AG04450 (cell line): ENCODE data around the gene RRP8. TPM values are rescaled to one million over a fixed set of nuclear protein-coding genes. Genes with fewer than 3 reads are reported as not detected.

ENCODE experiments used
- CTCF ChIA-PET: fragments of 300-600, 350-600 bp; formaldehyde crosslinking; extraction: SDS; loops from one replicate; lab custom pipeline; 2022; ENCODE audit warnings: antibody characterized with exemption, inconsistent platforms; lab: Charles Lee
- POLR2A ChIA-PET: fragments of 350-600 bp; formaldehyde crosslinking; extraction: SDS; loops from one replicate; lab custom pipeline; 2021; ENCODE audit warnings: antibody characterized with exemption, inconsistent platforms; lab: Yijun Ruan, JAX
- DNase-seq: peaks from one replicate; pipeline ENCODE4 v3.0.0-alpha.2; 2011; ENCODE audit warnings: low read depth, low spot score
- H3K27ac ChIP-seq: one replicate; pipeline ENCODE4 v1.5.1; 2012; ENCODE audit warnings: low read depth, low read length, control low read depth
- H3K27me3 ChIP-seq: one replicate; pipeline ENCODE4 v1.6.0; 2012; ENCODE audit warnings: low read length; ENCODE audit not compliant: control insufficient read depth, insufficient read depth
- H3K4me3 ChIP-seq: 2 replicates; pipeline ENCODE4 v1.5.1; 2011; ENCODE audit warnings: mild to moderate bottlenecking, low read depth, low read length, control low read depth
- H3K9me3 ChIP-seq: 2 replicates; pipeline ENCODE4 v1.5.1; 2012; ENCODE audit warnings: low read length; ENCODE audit not compliant: control insufficient read depth, insufficient read depth
- CTCF ChIP-seq: IDR thresholded peaks from 2 replicates; pipeline ENCODE4 v1.5.1; 2011; ENCODE audit warnings: low read depth, low read length, control low read depth, inconsistent platforms
- polyA plus RNA-seq: library from polyadenylated mRNA; depleted of rRNA; stranded (reverse); fragments of >200 nt; gene quantifications from 2 replicates; pipeline ENCODE4 v1.2.3, GENCODE V29; 2011

RRP8 gene
- polyA plus RNA-seq, 1 experiment = 16.3 TPM

- no peak for TF ChIP-seq CTCF
- H3K27ac ChIP-seq = peak overlapping the region; percentile 21
- POLR2A ChIA-PET = interaction anchor here (0.7 to 1.3 kb wide), 3 partner anchors 11 to 172 kb away, joined by 4 to 9 read pairs (median 6); partner anchors contain the start of gene TRIM3
Measured at GRCh38 chr11:6646071-6646470, 42.7 kb upstream of the RRP8 start.

GRCh38 chr11:6642957-6643356 lies 39.5 kb upstream of the RRP8 start:
- H3K9me3 ChIP-seq = no peaks in the 10 kb centered on the region; the same call in 1 of the 2 replicates
- H3K27ac ChIP-seq = no peak overlapping the region
- DNase-seq = no peak
- POLR2A ChIA-PET = no interaction called here
- CTCF ChIA-PET = no interaction called here
- no peaks in the 10 kb centered on the region for H3K27me3 ChIP-seq
- no peak for TF ChIP-seq CTCF
- H3K4me3 ChIP-seq = no peak overlapping the region

More at GRCh38 chr11:6646071-6646470, 42.7 kb upstream of the RRP8 start:
- Histone ChIP-seq H3K4me3 (peak overlapping the region; percentile 18), H3K27me3 (peaks cover 2% of the 10 kb centered on the region), H3K9me3 (no peaks in the 10 kb centered on the region; the same call in 1 of the 2 replicates)
- CTCF ChIA-PET = no interaction called here
- peak; percentile 39 for DNase-seq

GRCh38 chr11:6640985-6641701 lies 37.7 kb upstream of the RRP8 start:
- CTCF ChIA-PET = no interaction called here
- no peak for DNase-seq
- Histone ChIP-seq H3K27me3 (no peaks in the 10 kb centered on the region), H3K4me3 (no peak overlapping the region), H3K27ac (no peak overlapping the region), H3K9me3 (no peaks in the 10 kb centered on the region; the same call in 1 of the 2 replicates)
- TF ChIP-seq CTCF = no peak
- POLR2A ChIA-PET = no interaction called here

- H3K9me3 ChIP-seq = no peaks in the 10 kb centered on the region; the same call in 1 of the 2 replicates
- no peak overlapping the region for H3K27ac ChIP-seq
- H3K4me3 ChIP-seq = no peak overlapping the region
- ChIA-PET POLR2A (no interaction called here), CTCF (no interaction called here)
- no peaks in the 10 kb centered on the region for H3K27me3 ChIP-seq
- TF ChIP-seq CTCF = no peak
- DNase-seq = no peak
Measured at GRCh38 chr11:6640036-6640984, 36.9 kb upstream of the RRP8 start.
